B cell (primary cell): ENCODE measurements around the gene ADGRD1. TPM values are rescaled to one million over a fixed set of nuclear protein-coding genes. Genes with fewer than 3 reads are reported as not detected.

ENCODE experiments used
- ATAC-seq: fragments of 200-7000 bp; cut with Tn5 transposase; one replicate; pipeline ENCODE4 v1.10.0; 2021; ENCODE audit warnings: low read depth, mild to moderate bottlenecking, moderate number of reproducible peaks, moderate library complexity
- CTCF ChIA-PET: fragments of 350-600 bp; sonication (Branson Sonifier 250); formaldehyde crosslinking; loops from one replicate; lab custom pipeline; 2021; ENCODE audit warnings: antibody characterized with exemption, inconsistent platforms; lab: Charles Lee
- POLR2A ChIA-PET: fragments of 350-600 bp; sonication (Branson Sonifier 250); formaldehyde crosslinking; loops from one replicate; lab custom pipeline; 2021; ENCODE audit warnings: antibody characterized with exemption; lab: Charles Lee
- DNase-seq: peaks from one replicate; pipeline ENCODE4 v3.0.0; 2013
- H2AFZ ChIP-seq: 2 replicates; pipeline ENCODE4 v1.6.1; 2012; ENCODE audit warnings: mild to moderate bottlenecking, low read depth, low read length; ENCODE audit not compliant: insufficient read depth, poor library complexity, severe bottlenecking
- H3K27ac ChIP-seq, 2 donors: 1 replicate in 1 of 2; 2 replicates in 1 of 2; pipeline ENCODE4 v1.5.1; 2012 to 2013; ENCODE audit warnings: low read length in 2 of 2, mild to moderate bottlenecking in 2 of 2, moderate library complexity in 1 of 2
- H3K27me3 ChIP-seq, 4 experiments: fragments of 200-600 bp in 1 of 4; sonication (generic) in 1 of 4; replicated peaks in 1 of 4; 1 replicate in 2 of 4; 2 replicates in 2 of 4; pipeline versions ENCODE4 v1.6.1 to v1.7.0; 2013 to 2016; ENCODE audit warnings: low read length in 3 of 4, mild to moderate bottlenecking in 2 of 4, mixed read lengths in 1 of 4, moderate library complexity in 1 of 4; ENCODE audit not compliant: insufficient read depth in 4 of 4, control insufficient read depth in 3 of 4; ENCODE audit errors: control extremely low read depth in 1 of 4
- H3K36me3 ChIP-seq, 2 experiments: replicated peaks in 1 of 2; 1 replicate in 1 of 2; 2 replicates in 1 of 2; pipeline versions ENCODE4 v1.6.1 to v1.7.1; 2013; ENCODE audit warnings: low read length in 1 of 2; ENCODE audit not compliant: insufficient read depth in 2 of 2, control insufficient read depth in 1 of 2; ENCODE audit errors: control extremely low read depth in 1 of 2, extremely low read depth in 1 of 2
- H3K4me1 ChIP-seq, 2 donors: fragments of 200-600 bp in 1 of 2; sonication (generic) in 1 of 2; 1 replicate in 1 of 2; 2 replicates in 1 of 2; pipeline versions ENCODE4 v1.5.1 to v1.6.1; 2013 to 2017; ENCODE audit warnings: low read length in 2 of 2; ENCODE audit not compliant: control insufficient read depth in 2 of 2, insufficient read depth in 2 of 2
- H3K4me2 ChIP-seq: replicated peaks from 2 replicates; pipeline ENCODE3; 2012; ENCODE audit warnings: mild to moderate bottlenecking, low read depth, low read length; ENCODE audit not compliant: poor library complexity, severe bottlenecking
- H3K4me3 ChIP-seq, 5 experiments: fragments of 200-600 bp in 1 of 5; sonication (generic) in 1 of 5; 1 replicate in 3 of 5; 2 replicates in 2 of 5; pipeline versions ENCODE4 v1.5.1 to v1.7.0; 2011 to 2016; ENCODE audit warnings: low read length in 4 of 5, mild to moderate bottlenecking in 4 of 5, low read depth in 2 of 5, control low read depth in 1 of 5, moderate library complexity in 1 of 5; ENCODE audit not compliant: insufficient read depth in 1 of 5; ENCODE audit errors: control extremely low read depth in 1 of 5, extremely low read depth in 1 of 5
- H3K79me2 ChIP-seq: fragments of 200-600 bp; sonication (generic); one replicate; pipeline ENCODE4 v1.6.0; 2016; ENCODE audit warnings: low read length; ENCODE audit not compliant: control insufficient read depth, insufficient read depth
- H3K9ac ChIP-seq: fragments of 200-600 bp; sonication (generic); 2 replicates; pipeline ENCODE4 v1.6.1; 2017; ENCODE audit warnings: mild to moderate bottlenecking, low read length, moderate library complexity
- H3K9me3 ChIP-seq, 3 donors: one replicate each; pipeline versions ENCODE4 v1.6.1 to v1.7.1; 2013; ENCODE audit warnings: low read length in 2 of 3; ENCODE audit not compliant: control insufficient read depth in 2 of 3, insufficient read depth in 1 of 3; ENCODE audit errors: control extremely low read depth in 1 of 3
- H4K20me1 ChIP-seq: 2 replicates; pipeline ENCODE4 v1.6.0; 2012; ENCODE audit warnings: mild to moderate bottlenecking, low read length; ENCODE audit not compliant: insufficient read depth, control insufficient read depth, poor library complexity, severe bottlenecking
- H3K27ac Mint-ChIP-seq: one replicate; pipeline ENCODE4 v1.8.0; 2021; ENCODE audit warnings: mixed read lengths
- H3K27me3 Mint-ChIP-seq: one replicate; pipeline ENCODE4 v1.8.0; 2021; ENCODE audit warnings: mixed read lengths
- H3K4me1 Mint-ChIP-seq: one replicate; pipeline ENCODE4 v1.8.0; 2021; ENCODE audit warnings: mixed read lengths
- H3K4me3 Mint-ChIP-seq: one replicate; pipeline ENCODE4 v1.8.0; 2021; ENCODE audit warnings: mixed read lengths
- H3K9me3 Mint-ChIP-seq: one replicate; pipeline ENCODE4 v1.8.0; 2022; ENCODE audit warnings: mixed read lengths; ENCODE audit not compliant: insufficient read depth
- CTCF ChIP-seq: fragments of 200-600 bp; IDR thresholded peaks from one replicate; pipeline ENCODE4 v1.8.0; 2022; ENCODE audit warnings: antibody characterized with exemption, mild to moderate bottlenecking
- EZH2 ChIP-seq: IDR thresholded peaks from 2 replicates; pipeline ENCODE4 v1.6.1; 2012; ENCODE audit warnings: borderline replicate concordance, low read depth, mild to moderate bottlenecking, moderate library complexity, low read length; ENCODE audit not compliant: insufficient read depth, poor library complexity, severe bottlenecking
- WGBS: methylation state at CpG from one replicate; pipeline ENCODE4 v1.1.5; 2013; ENCODE audit warnings: missing lambda C conversion rate; ENCODE audit not compliant: insufficient coverage; 5-methylcytosine and 5-hydroxymethylcytosine counted together
- intact Hi-C: fragments of 100-400 bp; cut with micrococcal nuclease; formaldehyde crosslinking; loops from one replicate; pipeline ENCODE4 v1.10.0; 2022
- polyA plus RNA-seq: library from polyadenylated mRNA; depleted of rRNA; stranded (reverse); fragments of >200 nt; gene quantifications from 2 replicates; pipeline ENCODE4 v1.2.3, GENCODE V29; 2012
- total RNA-seq, 2 donors: library from RNA; stranded (reverse); fragments of 120-200 nt in 1 of 2; gene quantifications; 1 replicate in 1 of 2; 2 replicates in 1 of 2; pipeline versions ENCODE4 v1.2.3 to v1.2.4, GENCODE V29; 2013 to 2022

Gene ADGRD1
- total and polyA plus RNA-seq, 2 donors (not counting 1 experiment from before 2014, with no cell fraction given): 1.1 to 2.2 TPM

DNA sequence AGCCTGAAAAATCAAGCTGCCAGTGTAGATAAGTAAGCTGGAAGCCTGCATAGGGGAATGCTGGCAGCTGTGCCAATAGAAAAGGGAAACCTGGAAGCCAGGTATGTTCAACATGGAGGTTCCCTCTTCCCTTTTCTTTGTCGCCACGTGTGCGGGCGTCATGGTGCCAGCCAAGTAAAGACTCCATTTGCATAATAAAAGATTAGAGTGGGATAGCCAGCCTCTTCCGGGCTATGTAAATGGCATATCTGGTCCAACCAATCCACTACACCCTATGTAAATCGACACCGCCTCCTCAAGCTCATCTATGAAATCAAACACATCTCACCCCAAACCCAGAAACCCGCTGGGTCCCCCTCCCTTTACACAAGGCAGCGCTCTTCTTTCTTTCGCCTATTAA, 5.6 kb upstream of the ADGRD1 start:
- Histone ChIP-seq H3K27ac (no peak overlapping the region), H3K9me3 (peaks cover 7 to 10% (median 9%) of the 10 kb centered on the region in 3 donors), H3K4me3 (no peak overlapping the region), H3K36me3 (no peaks in the 10 kb centered on the region), H4K20me1 (no peaks in the 10 kb centered on the region), H2AFZ (no peak overlapping the region), H3K79me2 (no peaks in the 10 kb centered on the region), H3K9ac (no peak overlapping the region), H3K4me1 (no peaks in the 10 kb centered on the region), H3K4me2 (no peak overlapping the region), H3K27me3 (peaks cover 0 to 13% (median 0%) of the 10 kb centered on the region in 4 experiments)
- ChIA-PET POLR2A (no interaction called here), CTCF (no interaction called here)
- intact Hi-C loops: no loop called here
- Mint-ChIP-seq H3K27me3 (peaks cover 27% of the 10 kb centered on the region), H3K9me3 (peaks cover 8% of the 10 kb centered on the region), H3K4me3 (no peak overlapping the region), H3K4me1 (no peaks in the 10 kb centered on the region), H3K27ac (no peak overlapping the region)
- no peak for TF ChIP-seq EZH2
- no peak for TF ChIP-seq CTCF
- WGBS: 97% methylated on average over 6 of the region's 10 CpGs
- ATAC-seq: no peak
- no peak for DNase-seq

- Histone ChIP-seq H2AFZ (no peak overlapping the region), H3K36me3 (no peaks in the 10 kb centered on the region), H3K4me2 (no peak overlapping the region), H4K20me1 (no peaks in the 10 kb centered on the region), H3K9ac (no peak overlapping the region), H3K4me3 (no peak overlapping the region), H3K27ac (no peak overlapping the region), H3K9me3 (peaks cover 7 to 10% (median 9%) of the 10 kb centered on the region in 3 donors), H3K27me3 (peaks cover 0 to 13% (median 0%) of the 10 kb centered on the region in 4 experiments), H3K4me1 (peaks cover 2% of the 10 kb centered on the region in 2 donors), H3K79me2 (no peaks in the 10 kb centered on the region)
- H3K27ac Mint-ChIP-seq: no peak overlapping the region
- peaks cover 3% of the 10 kb centered on the region for H3K4me1 Mint-ChIP-seq
- WGBS: 88% methylated on average over 8 of the region's 10 CpGs
- no peak for ATAC-seq
- no peak for DNase-seq
- intact Hi-C loops: no loop called here
- TF ChIP-seq CTCF (no peak), EZH2 (no peak)
- no peak overlapping the region for H3K4me3 Mint-ChIP-seq
- CTCF ChIA-PET: no interaction called here
- POLR2A ChIA-PET: no interaction called here
- peaks cover 8% of the 10 kb centered on the region for H3K9me3 Mint-ChIP-seq
- H3K27me3 Mint-ChIP-seq: peaks cover 27% of the 10 kb centered on the region
Observed at GRCh38 chr12:130948751-130949150, 5.0 kb upstream of the ADGRD1 start.
